ENCODE data around the gene RANBP1. TPM values are rescaled to one million over a fixed set of nuclear protein-coding genes. Genes with fewer than 3 reads are reported as not detected.

RANBP1 gene
- total and polyA plus RNA-seq, 2 of the 13 experiments (the other 11 are each of a cell fraction or from before 2014, with no cell fraction given): 181 to 492 TPM

DNA sequence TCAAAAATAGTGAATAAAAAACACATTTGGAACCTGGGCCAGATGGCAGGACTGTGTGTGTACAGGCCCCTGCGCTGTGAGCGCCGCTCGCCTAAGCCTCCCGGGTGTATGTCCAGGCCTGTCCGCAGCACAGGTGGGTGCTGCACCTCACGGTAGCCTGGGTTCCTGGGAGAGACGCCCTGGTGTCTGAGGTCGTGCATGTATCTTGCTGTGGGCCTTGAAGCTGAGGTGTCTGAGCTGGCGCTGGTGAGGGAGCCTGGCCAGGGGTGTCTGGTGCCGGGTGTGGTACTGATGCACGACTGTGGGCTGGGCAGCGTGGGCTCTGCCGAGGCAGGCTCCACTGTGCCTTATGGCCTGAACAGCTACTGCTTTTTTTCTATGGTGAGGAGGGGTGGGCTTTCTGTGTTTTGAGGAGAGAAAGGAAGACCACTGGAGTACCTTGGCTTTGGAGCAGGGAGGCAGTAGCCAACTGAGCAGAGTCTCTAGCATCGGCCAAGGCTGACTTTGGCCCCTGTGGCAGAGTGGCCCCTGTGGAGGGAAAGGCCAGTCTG is 11.5 kb downstream of the RANBP1 start (continued):
- TF ChIP-seq LRRFIP1 (CRISPR knock-in tag; conservative IDR thresholded peaks at IDR 0.05): no peak
- TF ChIP-seq ZNF644 (CRISPR knock-in tag; IDR thresholded peaks at IDR 0.05; ENCODE audit: low read depth): no peak
- no peak for TF ChIP-seq PCBP2 (optimal IDR thresholded peaks at IDR 0.05; ENCODE audit: low read depth, low read length, poor library complexity, severe bottlenecking)
- no peak for TF ChIP-seq SRY (CRISPR knock-in tag; IDR thresholded peaks at IDR 0.05)
- no peak for TF ChIP-seq HNRNPK (IDR thresholded peaks at IDR 0.05; ENCODE audit: low read depth, low read length, poor library complexity, severe bottlenecking)
- TF ChIP-seq PTBP1 (IDR thresholded peaks at IDR 0.05; ENCODE audit: low read depth, low read length, poor library complexity, severe bottlenecking): no peak
- TF ChIP-seq KLF11 (CRISPR knock-in tag; IDR thresholded peaks at IDR 0.05): no peak
- no peak for TF ChIP-seq MAFF (IDR thresholded peaks at IDR 0.05; ENCODE audit: low read depth, low read length)
- no peak for TF ChIP-seq RXRA (CRISPR knock-in tag; IDR thresholded peaks at IDR 0.05)
- no peak for TF ChIP-seq KDM4B (CRISPR knock-in tag; IDR thresholded peaks at IDR 0.05)
- TF ChIP-seq, protein P1, sequence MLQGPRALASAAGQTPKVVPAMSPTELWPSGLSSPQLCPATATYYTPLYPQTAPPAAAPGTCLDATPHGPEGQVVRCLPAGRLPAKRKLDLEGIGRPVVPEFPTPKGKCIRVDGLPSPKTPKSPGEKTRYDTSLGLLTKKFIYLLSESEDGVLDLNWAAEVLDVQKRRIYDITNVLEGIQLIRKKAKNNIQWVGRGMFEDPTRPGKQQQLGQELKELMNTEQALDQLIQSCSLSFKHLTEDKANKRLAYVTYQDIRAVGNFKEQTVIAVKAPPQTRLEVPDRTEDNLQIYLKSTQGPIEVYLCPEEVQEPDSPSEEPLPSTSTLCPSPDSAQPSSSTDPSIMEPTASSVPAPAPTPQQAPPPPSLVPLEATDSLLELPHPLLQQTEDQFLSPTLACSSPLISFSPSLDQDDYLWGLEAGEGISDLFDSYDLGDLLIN (CRISPR knock-in tag; IDR thresholded peaks at IDR 0.05; ENCODE audit: borderline replicate concordance): no peak
